Measurements from ENCODE around the gene KSR2.
"Not testable (repeated sequence)": the region's sequence is repeated elsewhere in the genome, so short reads cannot be mapped to it uniquely, and the experiment has no call there.

Gene KSR2

DNA sequence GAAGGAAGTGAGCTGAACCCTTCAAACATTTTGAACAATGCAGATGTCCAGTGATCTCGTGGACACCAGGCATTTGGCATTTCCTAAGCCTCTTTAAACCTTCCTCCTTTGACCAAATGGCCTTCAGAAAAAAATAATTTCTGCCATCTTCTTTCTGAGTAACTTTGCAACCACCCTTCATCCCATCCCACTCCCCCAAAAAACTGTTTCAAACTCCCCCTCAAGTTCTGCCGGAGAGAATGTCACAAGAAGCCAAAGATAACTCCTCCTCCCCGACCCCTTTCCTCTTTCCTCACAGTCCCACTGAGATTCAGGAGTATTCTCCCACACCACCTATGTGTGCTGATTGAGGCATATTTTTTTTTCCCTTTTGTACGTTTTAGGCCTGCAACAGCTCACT lies 1.7 kb downstream of the KSR2 start:
- DNase-seq, result no peak

DNA sequence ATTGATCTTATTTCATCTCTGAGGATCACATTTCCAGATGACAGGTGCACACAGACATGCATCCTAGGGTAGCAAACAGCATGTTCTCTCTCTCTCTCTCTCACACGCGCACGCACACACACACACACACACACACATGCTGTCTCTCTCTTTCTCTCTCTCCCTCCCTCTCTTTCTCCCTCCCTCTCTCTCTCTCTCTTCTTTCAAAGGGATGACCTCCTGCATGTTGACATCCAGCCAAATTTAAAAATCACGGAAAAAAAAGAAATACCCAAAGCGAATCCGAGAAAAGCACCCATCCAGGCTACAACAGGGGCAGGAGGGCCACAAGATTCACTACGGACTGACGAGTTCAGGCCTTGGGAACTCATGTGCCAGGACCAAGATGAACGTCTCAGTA lies 2.3 kb downstream of the KSR2 start:
- no peak for DNase-seq

DNA sequence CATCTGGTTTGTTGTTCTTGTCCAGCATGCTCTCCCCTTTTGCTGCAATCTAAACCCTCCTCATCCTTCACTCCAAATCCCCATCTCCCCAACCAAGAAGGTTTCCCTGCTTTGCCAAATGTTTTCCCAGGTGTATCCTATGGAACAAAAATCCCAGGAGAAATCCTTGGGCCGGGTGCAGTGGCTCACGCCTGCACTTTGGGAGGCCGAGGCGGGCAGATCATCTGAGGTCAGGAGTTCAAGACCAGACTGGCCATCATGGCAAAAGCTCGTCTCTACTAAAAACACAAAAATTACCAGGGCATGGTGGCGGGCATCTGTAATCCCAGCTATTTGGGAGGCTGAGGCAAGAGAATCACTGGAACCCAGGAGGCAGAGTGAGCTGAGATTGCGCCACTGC lies 5.0 kb downstream of the KSR2 start:
- no peak for DNase-seq

DNA sequence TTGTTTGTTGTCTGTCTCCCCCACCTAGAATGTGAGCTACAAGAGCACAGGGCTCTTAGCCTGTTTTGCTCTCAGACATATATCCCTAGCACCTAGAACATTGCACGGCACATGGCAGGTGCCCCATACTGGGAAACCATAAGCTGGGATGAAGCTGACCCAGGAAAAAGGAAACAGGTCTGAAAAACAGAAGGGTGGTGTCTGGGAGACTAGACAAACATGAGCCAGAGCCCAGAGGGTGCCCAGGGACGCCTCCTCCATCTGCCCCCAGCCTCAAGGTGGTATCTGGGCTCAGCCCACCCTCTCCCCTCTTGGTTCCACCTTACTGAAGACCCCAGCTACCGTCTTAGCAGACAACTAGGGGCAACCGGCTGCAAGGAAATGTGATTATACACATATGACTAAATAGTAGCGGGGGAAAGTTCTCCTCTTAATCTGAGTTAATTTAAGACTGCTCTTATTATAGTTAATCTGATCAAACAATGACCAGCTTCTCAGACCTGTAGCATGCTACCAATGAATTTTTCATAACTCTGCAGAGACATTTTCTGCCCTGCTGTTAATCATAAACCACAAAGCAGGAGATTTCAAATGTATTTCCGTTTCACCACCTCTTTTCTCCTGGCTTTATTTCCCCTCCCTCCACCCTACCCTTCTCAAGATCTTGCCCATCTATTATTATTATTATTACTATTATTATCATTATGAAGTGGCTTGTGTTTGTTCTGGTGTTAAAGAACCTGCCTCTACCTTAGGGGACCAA lies 31.9 kb downstream of the KSR2 start:
- no peak for DNase-seq

DNA sequence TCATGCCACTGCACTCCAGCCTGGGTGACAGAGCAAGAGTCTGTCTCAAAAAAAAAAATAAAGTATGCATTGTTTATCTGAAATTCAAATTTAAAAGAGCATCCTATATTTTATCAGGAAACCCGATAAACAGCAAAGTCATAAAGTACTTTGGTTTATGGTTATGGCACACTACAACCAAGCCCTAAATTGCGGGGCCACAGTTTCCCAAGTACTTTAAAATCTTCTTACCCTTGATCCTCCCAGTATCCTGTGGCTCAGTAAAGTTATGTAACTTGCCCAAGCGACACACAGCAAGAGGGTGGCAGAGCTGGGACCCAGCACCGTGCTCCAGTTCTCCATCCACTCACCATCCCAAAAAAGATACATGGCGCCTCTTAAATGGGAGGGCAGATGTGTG lies 35.2 kb downstream of the KSR2 start:
- DNase-seq, result no peak

DNA sequence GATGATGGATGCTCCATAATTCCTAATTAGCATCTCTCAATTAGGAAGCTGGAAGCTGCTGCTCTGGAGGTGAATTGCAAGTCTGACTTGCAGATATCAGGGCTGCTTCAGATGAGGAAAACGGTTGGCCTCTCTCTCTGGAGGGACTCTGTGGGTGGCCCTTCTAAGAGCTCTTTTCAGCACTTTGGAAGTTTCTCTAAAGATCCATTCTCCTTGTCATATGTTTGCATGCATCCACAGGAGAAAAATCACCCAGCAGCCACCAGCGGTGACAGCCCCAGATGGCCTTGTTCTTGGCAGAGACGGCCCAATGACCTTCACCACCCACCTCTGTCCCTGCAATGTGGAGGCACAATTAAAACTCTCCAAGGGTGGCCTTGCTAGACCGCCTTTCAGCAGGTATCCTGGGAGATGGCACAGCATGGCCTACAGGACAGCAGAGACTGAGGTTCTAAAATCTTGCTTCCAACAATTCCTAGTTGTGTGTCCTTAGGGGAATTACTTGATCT lies 42.3 kb downstream of the KSR2 start:
- DNase-seq, result no peak

DNA sequence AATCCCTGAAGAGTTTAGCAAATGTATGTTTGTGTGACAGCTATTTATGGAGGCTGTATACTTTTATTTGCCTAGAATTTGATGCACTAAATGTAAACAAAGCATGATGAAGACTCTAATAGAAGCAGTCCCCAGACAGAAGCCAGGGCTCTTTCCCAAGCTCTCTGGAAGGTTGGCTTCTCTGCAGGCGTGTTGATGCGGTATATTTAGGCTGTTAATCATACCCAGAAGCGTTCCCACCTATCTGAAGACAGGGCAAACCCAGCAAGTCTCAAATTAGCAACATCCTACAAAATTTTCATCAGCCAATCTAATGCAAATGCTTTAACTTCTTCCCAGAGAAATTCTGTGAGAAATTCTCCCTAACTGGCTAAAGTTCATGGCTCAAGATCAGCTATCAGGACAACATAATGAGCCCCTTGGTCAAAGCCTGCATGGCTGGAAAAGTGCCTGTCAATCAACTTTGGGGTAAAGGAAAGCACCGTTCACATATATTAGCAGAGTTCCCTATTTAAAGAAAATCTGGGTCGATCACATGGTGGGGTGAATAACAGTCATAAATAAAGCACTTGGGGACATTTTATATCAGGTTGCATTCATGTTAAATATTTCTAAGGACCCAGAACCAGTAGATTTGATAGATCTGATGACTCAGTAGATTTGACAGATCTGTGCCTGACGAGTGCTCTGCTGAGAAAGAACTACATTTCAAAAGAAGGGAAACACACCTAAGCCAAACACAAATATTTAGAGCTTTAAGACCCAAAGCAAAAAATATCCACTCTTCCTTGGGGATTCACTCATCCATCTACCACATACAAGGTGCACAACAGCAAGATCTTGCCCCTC lies 46.6 kb downstream of the KSR2 start:
- no peak for DNase-seq

DNA sequence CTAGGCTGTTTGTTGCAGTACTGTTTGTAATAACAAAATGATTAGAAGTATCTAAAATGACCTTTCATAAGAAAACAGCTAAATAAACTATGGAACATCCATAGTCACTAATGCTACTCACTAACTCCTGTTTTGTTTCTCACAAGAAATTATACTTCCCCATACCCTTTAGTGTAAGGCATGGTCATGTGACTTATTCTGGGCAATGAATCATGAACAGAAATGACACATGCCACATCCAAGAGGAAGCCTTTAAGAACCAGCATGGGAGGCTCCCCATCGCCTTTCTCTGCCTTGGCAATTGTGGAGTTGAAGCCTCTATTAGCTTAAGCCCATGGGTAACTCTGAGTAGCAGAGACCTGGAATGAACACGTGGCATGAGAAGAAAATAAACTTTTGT lies 49.3 kb downstream of the KSR2 start:
- DNase-seq, result no peak

DNA sequence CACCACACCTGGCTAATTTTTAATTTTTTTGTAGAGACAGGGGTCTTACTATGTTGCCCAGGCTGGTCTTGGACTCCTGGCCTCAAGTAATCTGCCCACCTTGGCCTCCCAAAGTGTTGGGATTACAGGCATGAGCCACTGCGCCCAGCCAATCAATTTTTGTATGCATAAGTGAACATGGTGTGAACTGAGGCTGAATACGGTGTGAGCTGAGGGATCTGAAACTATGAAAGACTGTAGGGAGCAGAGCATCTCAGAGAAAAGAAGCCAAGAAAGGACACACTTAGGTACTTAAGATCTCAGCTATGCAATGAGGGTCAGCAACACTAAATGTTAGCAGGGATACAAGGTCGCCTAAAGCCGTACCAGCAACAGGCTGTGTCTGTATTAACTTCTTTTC lies 54.1 kb downstream of the KSR2 start:
- DNase-seq, result no peak

DNA sequence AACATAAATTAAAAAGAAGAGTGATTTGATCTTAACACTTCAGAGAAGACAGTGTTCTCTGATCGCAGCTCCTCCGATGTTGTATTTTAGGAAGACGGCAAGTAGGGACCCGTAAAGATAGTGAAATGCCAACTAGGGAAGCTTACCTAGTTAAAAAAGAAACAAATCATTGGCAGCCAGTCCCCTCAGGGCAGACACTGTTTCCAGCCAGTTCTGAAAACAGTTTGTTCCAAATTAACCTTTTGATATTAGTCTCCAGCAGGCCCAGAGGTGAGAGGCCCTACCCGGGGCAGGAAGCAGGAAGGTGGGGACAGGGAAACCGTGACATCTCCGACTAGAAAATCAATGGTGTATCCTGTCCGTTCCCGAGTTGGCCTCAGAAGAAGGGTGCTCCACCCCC lies 56.0 kb downstream of the KSR2 start:
- no peak for DNase-seq

DNA sequence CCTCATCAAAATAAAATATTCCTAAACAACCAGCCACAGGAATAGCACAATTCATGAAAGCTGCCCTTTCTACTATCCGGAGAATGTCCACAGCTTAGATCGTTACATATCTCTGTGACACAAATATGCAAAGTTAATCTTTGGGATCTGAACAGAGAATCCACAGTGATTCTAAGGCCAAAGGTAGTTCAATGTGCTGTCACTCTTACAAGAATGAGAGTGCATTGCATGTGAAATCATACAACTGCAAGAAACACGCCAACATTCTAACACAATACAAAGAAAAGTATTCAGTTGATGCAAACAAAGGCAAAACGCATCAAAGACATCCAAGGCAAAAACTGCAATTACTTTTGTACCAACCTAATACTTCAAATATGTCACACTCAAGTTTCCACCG lies 60.4 kb downstream of the KSR2 start:
- DNase-seq, result no peak

DNA sequence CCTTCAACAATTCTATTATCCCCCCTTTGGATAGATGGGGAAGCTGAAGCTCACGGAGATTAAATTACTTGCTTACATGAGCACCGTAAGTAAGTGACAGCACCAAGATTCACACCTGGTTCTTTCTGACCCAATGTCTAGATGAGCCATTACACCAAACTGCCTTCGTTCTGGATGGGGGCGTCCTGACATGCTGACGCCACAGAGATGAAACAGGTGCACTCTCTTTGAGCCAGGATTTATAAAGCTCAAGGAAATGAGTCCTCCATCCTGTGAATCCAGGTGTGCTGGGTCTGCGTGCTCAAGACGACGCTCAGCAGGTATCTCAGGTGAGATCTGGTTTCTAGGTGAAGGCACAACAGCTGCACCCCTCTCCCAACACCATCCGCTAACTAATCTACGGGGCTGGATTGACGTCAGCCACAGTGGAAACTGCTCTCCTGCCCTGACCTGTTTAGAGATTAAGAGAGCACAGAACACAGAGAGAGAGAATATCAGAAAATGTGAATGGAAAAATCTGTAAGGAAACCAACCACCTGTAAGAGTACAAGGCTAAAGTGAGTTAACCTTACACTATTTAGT lies 61.6 kb downstream of the KSR2 start:
- DNase-seq, result no peak

DNA sequence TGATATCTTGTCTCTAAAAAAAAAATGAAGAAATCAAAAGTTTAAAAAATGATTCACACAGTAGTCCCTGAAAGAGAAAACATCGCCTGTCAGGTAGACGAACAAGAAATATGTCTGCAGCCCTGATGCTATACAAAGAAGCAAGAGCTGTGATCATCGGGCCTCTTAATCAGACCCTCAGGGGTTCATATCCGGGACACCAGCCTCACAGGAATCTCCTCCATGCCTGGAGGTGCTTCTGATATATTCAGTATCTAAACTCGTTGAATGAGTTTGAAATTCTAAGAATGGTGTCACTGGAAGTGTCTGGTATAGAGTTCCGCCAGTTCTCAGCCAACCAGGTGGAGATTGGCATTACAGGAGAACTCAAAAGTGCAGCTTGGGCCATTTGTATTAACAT lies 64.7 kb downstream of the KSR2 start:
- no peak for DNase-seq

DNA sequence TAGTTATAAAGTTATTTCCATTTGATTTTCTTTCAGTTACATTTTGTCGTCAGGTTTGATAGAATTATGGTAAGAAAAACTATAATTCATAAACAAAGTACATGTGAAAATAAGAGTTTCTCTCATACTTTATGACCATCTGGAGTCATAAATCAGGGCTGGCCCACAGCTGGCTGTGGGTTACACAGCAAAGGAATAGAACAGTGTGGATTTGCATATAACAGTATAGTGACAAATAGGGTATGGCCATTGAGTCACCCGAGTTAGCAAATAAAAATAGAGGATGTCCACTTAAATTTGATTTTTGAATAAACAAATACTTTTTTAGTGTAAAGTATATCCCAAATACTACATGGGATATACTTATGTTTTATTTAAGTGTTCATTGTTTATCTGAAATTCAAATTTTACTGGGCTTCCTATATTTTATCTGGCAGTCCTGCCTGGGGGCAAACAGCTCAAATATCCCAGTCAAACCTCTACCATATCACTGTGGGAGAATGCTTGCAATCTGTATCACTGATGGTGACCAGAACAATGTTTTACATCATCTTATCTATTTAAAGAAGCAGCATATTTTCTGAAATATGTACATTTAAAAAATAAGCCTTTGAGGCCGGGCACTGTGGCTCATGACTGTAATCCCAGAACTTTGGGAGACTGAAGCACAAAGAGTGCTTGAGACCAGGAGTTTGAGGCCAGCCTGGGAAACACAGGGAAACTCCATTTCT lies 65.5 kb downstream of the KSR2 start:
- no peak for DNase-seq

DNA sequence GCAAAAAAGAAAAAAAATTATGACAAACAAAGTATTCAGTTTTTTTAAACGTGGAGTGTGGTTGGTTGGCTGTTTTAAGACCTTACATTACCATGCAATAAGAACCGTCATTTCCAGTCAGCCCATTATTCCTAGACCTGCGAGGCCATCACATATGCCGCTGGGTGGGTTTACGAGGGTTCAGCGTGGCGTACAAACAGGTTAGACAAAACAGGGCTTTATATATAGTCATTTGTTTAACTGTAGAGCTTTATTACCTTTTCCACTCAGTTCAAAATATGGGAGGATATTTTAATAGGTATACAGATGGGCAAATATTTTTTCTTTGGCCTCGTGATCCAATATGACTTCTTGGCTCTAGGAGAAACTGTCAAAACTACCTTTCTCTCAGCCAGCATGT lies 67.2 kb downstream of the KSR2 start:
- DNase-seq, result no peak

DNA sequence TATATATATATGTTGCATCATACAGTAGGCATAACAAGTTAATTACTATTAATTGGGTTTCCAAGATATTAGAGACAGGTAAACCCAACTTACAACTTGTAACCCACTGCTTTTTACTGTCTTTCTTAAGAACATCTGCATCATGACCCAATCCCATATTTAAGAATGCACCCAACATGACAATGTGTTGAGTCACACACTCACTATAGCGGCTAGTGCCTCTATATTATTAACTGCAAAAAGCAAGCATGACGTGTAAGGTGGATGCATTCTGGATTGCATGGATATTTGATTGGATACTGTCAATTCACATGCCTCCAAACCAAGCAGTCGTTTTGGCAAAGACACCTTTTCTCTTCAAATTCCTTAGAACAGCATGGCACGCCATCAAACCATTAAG lies 68.2 kb downstream of the KSR2 start:
- no peak for DNase-seq

DNA sequence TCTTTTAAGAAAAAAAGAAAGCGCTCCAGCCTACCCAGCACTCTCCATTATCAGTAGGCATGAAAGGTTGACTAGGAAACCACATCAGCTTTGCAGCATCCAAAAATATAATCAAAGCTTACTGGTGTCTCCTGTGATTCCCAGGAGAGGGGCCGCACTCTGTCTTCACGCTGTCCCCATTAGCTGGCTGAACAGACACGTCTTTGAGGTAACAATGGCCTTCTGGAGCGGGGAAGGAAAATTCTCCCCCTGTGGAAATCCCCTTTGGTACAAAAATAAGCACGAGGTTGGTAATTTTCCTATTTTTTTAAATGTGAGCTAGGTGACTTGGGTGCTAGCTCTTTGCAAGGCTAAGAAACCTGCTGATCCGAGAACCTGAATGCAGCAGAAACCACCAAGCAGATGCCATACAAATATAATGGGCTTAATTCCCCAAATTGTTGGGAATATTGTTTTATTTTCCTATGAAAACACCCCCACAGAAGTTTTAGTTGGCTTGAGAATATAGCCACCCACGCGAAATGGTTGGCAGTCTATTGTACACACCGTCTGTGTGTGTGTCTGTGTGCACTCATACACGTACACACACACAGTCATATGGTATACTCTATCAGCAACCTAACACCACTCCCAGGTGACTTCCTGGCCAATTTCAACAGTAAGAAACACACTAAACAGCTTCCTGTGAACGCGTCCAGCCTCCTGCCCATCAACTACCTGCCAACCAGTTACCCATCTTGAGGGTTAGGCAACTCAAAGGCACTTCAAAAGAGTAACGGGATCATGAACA lies 71.2 kb downstream of the KSR2 start:
- DNase-seq, result no peak

DNA sequence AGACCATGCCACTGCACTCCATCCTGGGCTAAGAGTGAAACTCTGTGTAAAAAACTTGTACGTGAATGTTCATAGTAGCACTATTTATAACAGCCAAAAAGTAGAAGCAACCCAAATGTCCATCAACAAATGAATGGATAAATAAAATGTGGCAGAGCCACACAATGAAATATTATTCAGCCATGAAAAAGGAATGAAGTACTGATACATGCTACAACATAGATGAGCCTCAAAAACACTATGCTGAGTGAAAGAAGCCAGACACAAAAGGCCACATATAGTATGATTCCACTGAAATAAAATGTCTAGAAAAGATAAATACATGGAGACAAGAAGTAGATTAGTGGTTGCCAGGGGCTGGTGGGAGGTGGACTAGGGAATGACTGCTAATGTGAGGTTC lies 72.8 kb downstream of the KSR2 start:
- DNase-seq, result no peak

DNA sequence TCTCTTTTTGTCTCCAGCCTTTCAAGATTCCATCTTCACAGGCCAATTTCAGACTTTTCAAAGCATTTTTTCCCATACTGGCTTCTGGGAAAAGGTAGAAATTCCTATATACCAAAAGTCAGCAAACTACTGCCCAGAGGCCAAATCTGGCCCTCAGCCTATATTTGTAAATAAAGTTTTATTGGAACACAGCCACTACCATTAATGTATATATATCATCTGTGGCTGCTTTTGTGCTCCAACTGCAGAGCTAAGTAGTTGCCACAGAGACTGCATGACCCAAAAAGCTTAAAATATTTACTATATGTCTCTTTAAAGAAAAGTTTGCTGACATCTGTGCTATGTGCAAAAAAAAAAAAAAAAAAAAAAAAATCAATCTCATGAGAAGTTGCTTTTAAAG lies 76.3 kb downstream of the KSR2 start:
- DNase-seq, result no peak

DNA sequence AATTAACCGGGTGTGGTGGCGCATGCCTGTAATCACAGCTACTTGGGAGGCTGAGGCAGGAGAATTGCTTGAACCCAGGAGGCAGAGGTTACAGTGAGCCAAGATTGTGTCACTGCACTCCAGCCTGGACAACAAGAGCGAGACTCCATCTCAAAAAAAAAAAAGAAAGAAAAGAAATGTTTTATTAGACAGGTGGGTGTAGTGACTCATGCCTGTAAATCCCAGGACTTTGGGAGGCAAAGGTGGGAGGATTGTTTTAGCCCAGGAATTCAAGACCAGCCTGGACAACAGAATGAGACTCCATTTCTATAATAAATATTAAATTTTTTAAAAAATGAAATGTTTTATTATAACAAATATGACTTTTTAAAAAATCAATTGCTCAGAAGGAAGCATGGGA lies 77.5 kb downstream of the KSR2 start:
- not testable (repeated sequence) for DNase-seq

DNA sequence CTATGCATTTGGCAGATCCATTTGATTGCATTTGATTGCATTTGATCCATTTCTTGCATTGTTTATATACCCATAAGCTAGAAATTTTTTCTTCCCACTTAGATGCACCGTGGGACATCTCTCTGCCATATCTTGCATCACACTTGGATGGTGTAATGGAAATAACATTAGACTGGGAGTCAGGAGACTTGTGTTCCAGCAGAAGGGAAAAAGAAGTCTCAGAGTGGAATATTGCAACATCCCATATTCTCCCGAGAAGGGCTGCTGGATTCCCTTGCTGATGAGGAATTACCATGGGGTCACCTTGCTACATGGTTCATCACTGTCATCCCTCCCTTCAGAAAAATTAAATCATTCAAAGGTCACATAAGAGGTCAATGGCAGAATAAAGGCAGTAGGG lies 78.1 kb downstream of the KSR2 start:
- DNase-seq, result no peak

DNA sequence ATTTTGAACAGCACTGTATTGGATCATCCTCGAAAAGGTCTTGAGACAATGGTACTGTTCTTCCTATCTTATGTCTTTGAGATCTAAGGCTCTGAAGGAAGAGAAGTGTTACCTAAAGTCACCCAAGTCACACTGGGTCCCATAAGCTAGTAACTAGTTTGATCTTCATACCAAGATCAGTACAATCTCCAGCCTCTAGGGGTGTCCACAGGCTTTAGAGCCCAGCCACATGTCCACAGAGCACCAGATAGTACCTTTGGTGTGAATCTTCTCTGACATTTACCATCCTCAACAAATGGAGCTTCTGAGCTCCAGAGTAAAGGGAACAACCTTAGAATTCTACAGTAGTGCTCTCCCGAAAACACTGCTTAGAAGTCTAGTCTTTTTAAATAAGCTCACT lies 78.7 kb downstream of the KSR2 start:
- no peak for DNase-seq

All from right forelimb (tissue), 1 donor.